OCI-LY1 (cell line): ENCODE results near the gene PRKCB.

Experiments
- H2AFZ ChIP-seq: fragments of 200-600 bp; sonication (generic), shearing (Covaris generic); 2 replicates; pipeline ENCODE4 v1.6.0; 2014; ENCODE audit warnings: antibody characterized with exemption, mild to moderate bottlenecking, low read length
- H3F3A ChIP-seq: fragments of 200-600 bp; sonication (generic), shearing (Covaris generic); 2 replicates; pipeline ENCODE4 v1.6.0; 2014; ENCODE audit warnings: mild to moderate bottlenecking, antibody characterized with exemption, low read length, moderate library complexity; ENCODE audit not compliant: insufficient read depth
- H3K27ac ChIP-seq: fragments of 200-600 bp; sonication (generic); 2 replicates; pipeline ENCODE4 v1.5.1; 2014; ENCODE audit warnings: low read length, mixed run types, mild to moderate bottlenecking, low read depth; ENCODE audit not compliant: poor library complexity, severe bottlenecking
- H3K27me3 ChIP-seq: fragments of 200-600 bp; sonication (generic); 2 replicates; pipeline ENCODE4 v1.6.0; 2014; ENCODE audit warnings: antibody characterized with exemption, mild to moderate bottlenecking, low read length, moderate library complexity; ENCODE audit not compliant: insufficient read depth
- H3K36me3 ChIP-seq: fragments of 200-600 bp; sonication (generic); 2 replicates; pipeline ENCODE4 v1.6.1; 2014; ENCODE audit warnings: mild to moderate bottlenecking, antibody characterized with exemption, low read length, moderate library complexity, mixed read lengths; ENCODE audit not compliant: insufficient read depth
- H3K4me1 ChIP-seq: fragments of 200-600 bp; sonication (generic); 2 replicates; pipeline ENCODE4 v1.5.1; 2014; ENCODE audit warnings: mild to moderate bottlenecking, low read length, moderate library complexity; ENCODE audit not compliant: insufficient read depth, severe bottlenecking
- H3K4me2 ChIP-seq: fragments of 200-600 bp; sonication (generic), shearing (Covaris generic); 2 replicates; pipeline ENCODE4 v1.6.1; 2014; ENCODE audit warnings: low read length
- H3K4me3 ChIP-seq: fragments of 200-600 bp; sonication (generic); 2 replicates; pipeline ENCODE4 v1.5.1; 2014; ENCODE audit warnings: low read length, low read depth, mild to moderate bottlenecking, mixed read lengths; ENCODE audit not compliant: poor library complexity, severe bottlenecking
- H3K79me2 ChIP-seq: fragments of 200-600 bp; shearing (Covaris generic); 2 replicates; pipeline ENCODE4 v1.6.1; 2016; ENCODE audit warnings: mixed run types, low read length, mixed read lengths; ENCODE audit not compliant: insufficient read depth
- H3K9ac ChIP-seq: fragments of 200-600 bp; sonication (generic), shearing (Covaris generic); 2 replicates; pipeline ENCODE4 v1.6.1; 2014; ENCODE audit warnings: mild to moderate bottlenecking, low read length, mixed read lengths
- H3K9me2 ChIP-seq: fragments of 200-600 bp; sonication (generic), shearing (Covaris generic); 2 replicates; pipeline ENCODE4 v1.6.1; 2014; ENCODE audit warnings: low read depth, mild to moderate bottlenecking, low read length, mixed read lengths
- H3K9me3 ChIP-seq: fragments of 200-600 bp; shearing (Covaris generic); 2 replicates; pipeline ENCODE4 v1.6.1; 2014; ENCODE audit warnings: low read length, mixed read lengths
- H4K20me1 ChIP-seq: fragments of 200-600 bp; sonication (generic), shearing (Covaris generic); 2 replicates; pipeline ENCODE4 v1.6.0; 2016; ENCODE audit warnings: mild to moderate bottlenecking, low read length; ENCODE audit not compliant: insufficient read depth
- EZH2 ChIP-seq: fragments of 200-600 bp; sonication (generic), shearing (Covaris generic); IDR thresholded peaks from 2 replicates; pipeline ENCODE4 v1.8.0; 2017; ENCODE audit warnings: borderline replicate concordance, mixed run types, mild to moderate bottlenecking, antibody characterized with exemption, low read length, moderate library complexity, mixed read lengths
- TF ChIP-seq, protein P1 (sequence below): fragments of 200-600 bp; sonication (generic), shearing (Covaris generic); IDR thresholded peaks from 2 replicates; pipeline ENCODE4 v1.5.1; 2017; ENCODE audit warnings: mild to moderate bottlenecking, antibody characterized with exemption, low read length, moderate library complexity, mixed read lengths

Gene PRKCB

DNA sequence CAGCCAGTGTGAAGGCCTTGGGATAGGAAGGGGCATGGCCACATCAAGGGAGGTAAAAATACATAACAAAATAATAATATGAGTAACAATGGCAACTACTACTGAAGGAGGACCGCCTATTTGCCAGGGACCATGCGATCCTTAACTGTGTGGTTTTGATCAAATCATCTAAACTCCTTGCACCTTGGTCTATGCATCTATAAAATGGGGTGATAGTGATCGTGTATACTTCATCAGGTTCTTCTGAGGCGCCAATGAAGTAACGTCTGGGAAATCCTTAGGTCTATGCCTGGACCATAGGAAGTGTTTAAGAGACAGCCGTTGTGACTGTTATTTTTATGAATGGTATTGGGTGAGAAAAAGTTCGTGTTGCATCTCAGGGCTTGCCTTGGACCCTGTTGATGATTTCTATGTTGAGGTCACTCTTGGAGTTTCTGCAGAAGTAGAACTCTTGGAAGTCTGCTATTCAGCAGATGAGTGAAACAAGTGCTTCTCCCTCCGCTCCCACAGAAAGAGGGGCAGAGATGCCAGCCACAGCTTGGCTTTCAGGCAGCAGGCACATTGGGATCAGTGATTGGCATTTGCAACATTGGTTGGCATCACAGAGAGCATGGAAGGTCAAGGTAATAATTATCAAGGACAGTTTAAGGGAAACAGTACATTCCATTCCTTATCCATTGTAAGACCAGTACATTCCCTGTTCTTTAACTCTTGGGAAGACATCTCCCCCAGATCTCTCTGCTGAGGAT, 63.1 kb downstream of the PRKCB start:
- Histone ChIP-seq H3K36me3 (no peaks in the 10 kb centered on the region), H3K9me2 (no peaks in the 10 kb centered on the region), H3K79me2 (no peaks in the 10 kb centered on the region), H3K27ac (no peak overlapping the region), H3K4me1 (peaks cover 3% of the 10 kb centered on the region), H3K9ac (no peak overlapping the region), H3K27me3 (no peaks in the 10 kb centered on the region), H3K4me2 (no peak overlapping the region), H3F3A (no peaks in the 10 kb centered on the region), H4K20me1 (no peaks in the 10 kb centered on the region), H2AFZ (no peak overlapping the region), H3K9me3 (no peaks in the 10 kb centered on the region), H3K4me3 (no peak overlapping the region)
- TF ChIP-seq, protein P1, sequence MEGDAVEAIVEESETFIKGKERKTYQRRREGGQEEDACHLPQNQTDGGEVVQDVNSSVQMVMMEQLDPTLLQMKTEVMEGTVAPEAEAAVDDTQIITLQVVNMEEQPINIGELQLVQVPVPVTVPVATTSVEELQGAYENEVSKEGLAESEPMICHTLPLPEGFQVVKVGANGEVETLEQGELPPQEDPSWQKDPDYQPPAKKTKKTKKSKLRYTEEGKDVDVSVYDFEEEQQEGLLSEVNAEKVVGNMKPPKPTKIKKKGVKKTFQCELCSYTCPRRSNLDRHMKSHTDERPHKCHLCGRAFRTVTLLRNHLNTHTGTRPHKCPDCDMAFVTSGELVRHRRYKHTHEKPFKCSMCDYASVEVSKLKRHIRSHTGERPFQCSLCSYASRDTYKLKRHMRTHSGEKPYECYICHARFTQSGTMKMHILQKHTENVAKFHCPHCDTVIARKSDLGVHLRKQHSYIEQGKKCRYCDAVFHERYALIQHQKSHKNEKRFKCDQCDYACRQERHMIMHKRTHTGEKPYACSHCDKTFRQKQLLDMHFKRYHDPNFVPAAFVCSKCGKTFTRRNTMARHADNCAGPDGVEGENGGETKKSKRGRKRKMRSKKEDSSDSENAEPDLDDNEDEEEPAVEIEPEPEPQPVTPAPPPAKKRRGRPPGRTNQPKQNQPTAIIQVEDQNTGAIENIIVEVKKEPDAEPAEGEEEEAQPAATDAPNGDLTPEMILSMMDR, result no peak
- TF ChIP-seq EZH2, result no peak

DNA sequence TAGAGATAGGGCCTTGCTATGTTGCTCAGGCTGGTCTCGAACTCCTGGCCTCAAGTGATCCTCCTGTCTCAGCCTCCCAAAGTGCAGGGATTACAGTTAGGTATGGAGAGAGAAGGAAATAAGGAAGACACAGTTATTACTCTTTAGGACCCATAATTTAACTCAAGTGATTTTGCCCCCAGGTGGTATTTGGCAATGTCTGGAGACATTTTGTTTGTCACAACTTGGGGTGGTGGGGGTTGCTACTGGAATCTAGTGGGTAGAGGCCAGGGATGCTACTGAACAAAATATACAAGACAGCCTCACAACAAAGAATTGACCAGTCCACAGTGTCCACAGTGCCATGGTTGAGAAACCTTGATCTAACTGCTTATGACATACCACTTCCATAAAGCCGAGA, 64.1 kb downstream of the PRKCB start:
- Histone ChIP-seq H3K27me3 (no peaks in the 10 kb centered on the region), H4K20me1 (no peaks in the 10 kb centered on the region), H2AFZ (no peak overlapping the region), H3K36me3 (no peaks in the 10 kb centered on the region), H3K79me2 (no peaks in the 10 kb centered on the region), H3K4me2 (no peak overlapping the region), H3K4me3 (no peak overlapping the region), H3K4me1 (peaks cover 3% of the 10 kb centered on the region), H3K9me3 (no peaks in the 10 kb centered on the region), H3K9me2 (no peaks in the 10 kb centered on the region), H3K9ac (no peak overlapping the region), H3F3A (no peaks in the 10 kb centered on the region), H3K27ac (no peak overlapping the region)
- no peak for TF ChIP-seq EZH2
- TF ChIP-seq, protein P1, result no peak

DNA sequence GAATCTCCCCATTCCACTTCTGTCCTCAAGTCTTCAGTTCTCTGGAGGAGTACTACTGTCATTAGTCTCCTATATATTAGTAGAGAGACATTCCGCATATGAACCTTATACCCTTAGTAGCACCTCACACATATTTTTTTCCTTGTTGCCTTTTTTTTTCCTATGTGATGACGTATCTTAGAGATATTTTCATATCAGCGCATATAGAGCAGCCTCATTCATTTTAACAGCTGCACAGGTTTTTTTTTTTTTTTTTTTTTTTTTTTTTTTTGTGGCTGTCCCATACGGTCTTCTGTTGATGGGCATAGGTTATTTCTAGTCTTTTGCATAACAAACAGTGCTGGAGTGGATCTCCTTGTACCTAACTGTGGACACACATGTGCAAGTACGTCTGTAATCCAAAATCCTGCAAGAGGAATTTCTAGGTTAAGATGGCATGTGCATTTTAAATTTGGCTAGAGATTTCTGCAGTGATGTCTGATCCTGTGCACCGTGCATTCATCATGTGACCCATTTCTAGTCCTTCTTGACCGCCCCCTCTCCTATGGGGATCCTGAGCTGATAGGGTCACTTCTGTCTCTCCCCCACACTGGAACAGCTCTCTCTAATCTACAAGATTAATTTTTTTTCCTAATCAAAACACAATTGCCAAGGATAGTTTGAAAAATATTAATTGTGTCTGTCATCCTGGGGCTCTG, 64.8 kb downstream of the PRKCB start:
- Histone ChIP-seq H3K27me3 (no peaks in the 10 kb centered on the region), H3K4me1 (peaks cover 3% of the 10 kb centered on the region), H3K9me2 (no peaks in the 10 kb centered on the region), H3K9me3 (no peaks in the 10 kb centered on the region), H3K36me3 (no peaks in the 10 kb centered on the region), H3K9ac (no peak overlapping the region), H3F3A (no peaks in the 10 kb centered on the region), H3K27ac (no peak overlapping the region), H4K20me1 (no peaks in the 10 kb centered on the region), H3K79me2 (no peaks in the 10 kb centered on the region), H2AFZ (no peak overlapping the region), H3K4me2 (no peak overlapping the region), H3K4me3 (no peak overlapping the region)
- no peak for TF ChIP-seq EZH2
- TF ChIP-seq, protein P1, result no peak
